SKM-1 (cell line): ENCODE results near the gene FAM117A.
A peak's percentile ranks its signal among the peaks of the same experiment; 100 is the strongest.

Experiments
- DNase-seq: peaks from one replicate; lab custom pipeline; 2025; ENCODE audit not compliant: unreplicated experiment; lab: John Stamatoyannopoulos, UW

FAM117A gene

GRCh38 chr17:49715216-49715615, 48.7 kb downstream of the FAM117A start:
- DNase-seq: no peak

GRCh38 chr17:49708515-49709183, 55.3 kb downstream of the FAM117A start:
- DNase-seq: no peak

GRCh38 chr17:49707608-49708514, 56.1 kb downstream of the FAM117A start, which contains the start of gene SLC35B1:
Gene SLC35B1 (minus strand): TSS chr17:49707964. CDS start chr17:49707833, 131 bp downstream.
- peak; percentile 99 for DNase-seq

DNA sequence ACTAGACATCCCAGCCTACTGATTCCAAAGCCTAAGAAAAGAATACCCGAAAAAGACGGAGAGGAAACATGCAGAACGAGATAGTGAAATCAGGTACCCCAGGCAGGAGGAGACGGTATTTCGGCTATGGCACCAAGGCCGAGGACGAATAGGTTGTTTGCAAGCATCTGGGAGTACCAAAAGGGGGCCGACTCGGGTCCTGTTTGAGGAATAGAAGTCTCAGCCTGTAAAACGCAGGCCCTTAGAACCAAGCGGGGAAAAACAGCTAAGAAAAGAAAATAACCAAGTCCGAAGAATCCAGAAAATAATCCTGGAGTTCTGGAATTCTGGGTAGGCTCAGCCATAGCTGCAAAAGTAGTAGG, 56.7 kb downstream of the FAM117A start:
- no peak for DNase-seq

GRCh38 chr17:49705254-49705653, 58.7 kb downstream of the FAM117A start:
- no peak for DNase-seq

DNA sequence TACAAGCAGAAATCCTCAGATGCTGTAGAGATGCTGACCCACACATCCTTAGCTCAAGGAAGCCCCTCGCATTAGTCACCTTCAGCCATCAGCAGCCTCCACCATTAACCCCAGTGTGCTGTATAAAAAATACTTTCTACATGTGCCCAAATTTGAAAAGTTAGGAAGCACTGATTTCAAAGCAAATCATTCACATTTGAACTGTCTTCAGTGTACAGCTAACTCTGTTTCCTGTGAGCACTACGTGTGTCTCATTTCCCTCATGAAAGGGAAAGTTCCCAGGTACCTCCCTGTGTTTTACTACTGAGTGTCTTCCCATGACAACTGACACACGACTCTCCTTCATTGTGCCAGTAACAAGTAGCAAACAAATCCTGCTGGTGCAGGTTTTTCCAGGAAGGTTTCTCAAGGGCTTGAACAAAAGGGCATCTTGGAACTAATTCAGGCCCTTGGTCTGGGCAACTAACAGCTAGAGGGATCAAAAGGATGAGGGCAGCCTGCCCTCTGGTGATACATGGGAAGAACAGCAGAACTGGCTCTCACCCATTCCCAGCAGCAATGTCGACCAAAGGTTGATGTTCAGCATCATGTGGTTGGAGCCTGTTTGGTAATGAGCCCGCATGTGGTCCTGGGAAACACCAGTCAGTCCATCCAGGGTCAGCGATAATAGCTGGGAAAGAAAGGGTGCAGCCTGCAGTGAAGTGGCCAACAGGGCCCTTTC, 60.2 kb downstream of the FAM117A start:
- no peak for DNase-seq

GRCh38 chr17:49700960-49701359, 63.0 kb downstream of the FAM117A start:
- DNase-seq: no peak

DNA sequence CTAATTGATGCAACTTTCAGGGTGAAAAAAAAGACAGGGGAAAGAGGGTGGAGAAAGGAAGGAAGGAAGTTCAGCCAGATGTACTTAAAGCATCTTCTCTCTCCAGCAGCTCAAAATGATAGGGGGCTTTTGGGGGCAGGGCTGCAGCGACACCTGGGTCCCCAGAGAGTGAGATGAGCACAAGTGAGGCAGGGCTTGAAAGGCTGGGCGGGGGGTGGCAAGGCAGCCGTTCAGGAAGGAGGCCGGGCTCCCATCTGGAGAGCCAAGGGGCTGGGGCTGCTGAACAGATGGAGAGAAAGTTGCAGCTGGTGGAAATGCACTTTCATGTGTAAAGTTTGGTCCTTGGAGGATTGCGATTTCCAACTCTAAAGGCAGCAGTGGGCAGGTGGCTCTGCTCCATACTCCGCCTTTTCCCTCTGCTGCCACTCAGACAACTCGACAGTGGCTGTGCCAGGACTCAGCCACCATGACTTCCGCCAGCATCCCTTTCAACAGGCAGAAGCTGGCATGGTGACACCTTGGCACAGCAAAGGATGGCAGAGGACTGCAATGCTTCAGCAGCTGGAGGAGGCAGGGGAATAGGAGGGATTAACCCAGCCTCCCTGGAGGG, 63.9 kb downstream of the FAM117A start:
- no peak for DNase-seq

DNA sequence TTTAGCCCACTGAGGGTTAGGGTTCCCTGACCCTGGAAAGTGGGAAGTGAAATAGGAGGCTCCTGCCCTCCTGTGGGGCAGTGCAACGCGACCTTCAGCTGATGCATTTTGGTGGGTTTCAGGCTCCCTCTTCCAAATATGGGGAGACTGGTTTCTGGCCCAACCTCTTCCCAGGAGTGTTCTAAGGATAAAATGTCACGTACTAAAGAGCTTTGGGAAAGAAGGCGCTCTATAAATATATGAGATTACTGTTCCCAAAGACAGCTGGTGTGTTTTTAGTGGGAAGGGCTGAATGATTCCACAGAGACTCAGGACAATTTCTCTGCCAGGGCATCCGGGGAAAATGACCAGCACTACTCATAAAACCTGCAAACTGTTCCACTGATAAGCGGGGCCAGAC, 65.9 kb downstream of the FAM117A start:
- DNase-seq: no peak

GRCh38 chr17:49696233-49696761, 67.6 kb downstream of the FAM117A start:
- no peak for DNase-seq

DNA sequence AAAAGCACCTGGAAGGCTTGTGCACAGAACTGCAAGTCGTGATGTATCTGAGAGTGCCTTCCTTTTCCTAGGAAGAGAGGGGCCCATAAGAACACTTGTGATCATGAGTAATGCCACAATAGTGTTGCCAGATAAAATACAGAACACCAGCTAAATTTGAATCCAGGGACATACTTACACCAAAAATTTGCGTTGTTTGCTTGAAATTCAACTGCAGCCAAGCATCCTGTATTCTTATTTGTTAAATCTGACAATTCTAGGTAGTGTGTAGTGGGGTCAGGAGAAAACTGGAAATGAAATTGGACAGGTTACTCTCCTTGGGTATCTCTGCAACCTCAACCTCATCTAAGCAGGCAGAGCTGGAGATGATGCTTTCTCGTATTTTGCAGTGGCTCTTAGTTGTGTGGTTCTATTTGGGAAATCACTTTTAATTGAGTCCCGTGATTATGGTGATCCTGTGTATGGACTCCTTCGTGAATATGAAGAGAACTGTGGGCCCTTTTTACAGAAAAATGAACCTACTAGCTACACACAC, 68.2 kb downstream of the FAM117A start:
- no peak for DNase-seq

GRCh38 chr17:49694847-49695697, 68.9 kb downstream of the FAM117A start:
- peak; percentile 45 for DNase-seq

- DNase-seq: no peak
Measured at GRCh38 chr17:49692751-49693150, 71.2 kb downstream of the FAM117A start.

DNA sequence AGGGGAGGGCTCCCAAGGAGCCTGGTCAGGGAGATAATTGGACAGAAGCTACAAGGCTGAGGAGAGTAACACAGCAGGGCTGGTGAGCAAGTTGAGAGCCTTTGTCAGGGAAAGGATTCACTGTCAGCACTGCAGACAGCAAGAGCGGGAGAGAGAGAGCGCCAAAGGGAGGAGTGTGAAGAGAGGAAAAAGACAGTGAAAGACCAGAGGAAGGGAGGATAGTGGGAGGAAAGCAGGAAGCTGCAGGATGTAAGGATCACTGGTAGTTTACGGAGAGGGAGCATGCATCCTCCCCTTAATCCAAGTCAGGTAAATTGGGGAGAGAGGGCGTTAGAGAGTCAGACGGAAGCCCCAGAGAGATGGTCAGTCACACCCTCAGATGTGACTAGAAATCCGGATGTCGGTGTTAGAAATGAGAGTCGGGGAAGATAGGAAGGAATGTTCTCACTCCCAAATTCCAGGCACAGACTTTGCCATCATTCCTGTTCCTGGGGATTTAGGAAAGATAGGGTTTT, 72.2 kb downstream of the FAM117A start:
- DNase-seq: no peak

DNA sequence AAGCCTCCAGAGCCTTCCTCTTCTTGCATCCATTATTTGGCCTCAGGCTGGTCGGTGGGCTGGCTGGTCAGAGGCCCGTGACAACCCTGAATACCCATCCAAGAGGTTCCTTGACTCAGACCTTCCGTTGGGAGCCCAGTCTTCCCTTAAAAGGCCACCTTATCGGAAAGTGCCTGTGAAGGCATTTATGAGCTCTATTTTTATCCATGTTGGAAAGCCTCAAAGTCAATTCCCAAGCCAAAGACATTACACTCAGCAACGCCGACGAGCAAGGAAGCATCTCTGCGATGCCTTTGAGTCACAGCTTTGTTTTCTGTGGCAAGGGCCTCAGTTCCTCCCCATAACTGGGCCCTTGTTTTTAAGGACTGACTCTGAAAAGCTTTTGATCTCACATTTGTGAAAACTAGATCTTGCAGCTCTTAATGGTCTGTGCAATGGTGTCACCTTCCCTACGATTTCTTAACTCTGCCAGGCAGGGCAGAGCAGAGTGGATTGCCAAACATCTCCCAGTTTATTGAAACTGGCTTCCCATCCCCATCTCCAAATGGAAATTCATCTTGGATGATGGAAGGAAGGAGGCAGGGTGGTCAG, 72.8 kb downstream of the FAM117A start:
- no peak for DNase-seq

- DNase-seq: no peak
Measured at GRCh38 chr17:49690256-49690655, 73.7 kb downstream of the FAM117A start.

GRCh38 chr17:49688848-49689247, 75.1 kb downstream of the FAM117A start:
- DNase-seq: no peak

DNA sequence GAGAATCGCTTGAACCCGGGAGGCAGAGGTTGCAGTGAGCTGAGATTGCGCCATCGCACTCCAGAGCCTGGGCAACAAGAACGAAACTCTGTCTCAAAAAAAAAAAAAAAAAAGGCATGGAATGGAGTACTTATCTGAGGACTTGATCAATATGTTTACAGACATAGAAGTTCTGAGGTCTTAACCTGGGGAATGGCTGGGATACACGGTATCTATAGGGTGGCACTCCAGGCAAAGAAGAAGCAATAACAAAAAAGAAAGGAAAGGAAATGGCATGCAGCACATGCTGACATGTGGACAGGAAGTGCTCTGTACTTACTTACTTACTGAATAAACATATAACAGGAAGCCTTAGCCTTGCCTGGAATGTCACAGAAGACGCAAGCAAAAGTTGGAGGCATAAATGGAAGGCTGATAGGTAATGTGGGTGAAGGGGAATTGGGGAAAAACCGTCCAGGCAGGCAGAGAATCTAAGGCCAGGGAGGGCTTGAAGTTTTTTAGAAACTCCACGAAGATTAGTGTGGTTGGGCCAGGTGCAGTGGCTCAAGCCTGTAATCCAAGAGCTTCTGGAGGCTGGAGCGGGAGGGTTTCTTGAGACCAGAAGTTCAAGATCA, 75.9 kb downstream of the FAM117A start:
- DNase-seq: no peak
